IMR-90 (cell line): ENCODE data around the gene MESP2. TPM values are rescaled to one million over a fixed set of nuclear protein-coding genes. Genes with fewer than 3 reads are reported as not detected.

ENCODE experiments used
- ATAC-seq: fragments of 200-7000 bp; cut with Tn5 transposase; 2 replicates; pipeline ENCODE4 v1.9.1; 2020; ENCODE audit warnings: low read depth, mild to moderate bottlenecking, moderate library complexity
- BruUV-seq: library from RNA; stranded (reverse); fragments of 400-500 nt; replicated peaks from 2 replicates; lab custom pipeline; 2021; lab: Mats Ljungman, UMichigan
- CTCF ChIA-PET: fragments of 300-600 bp; formaldehyde crosslinking; extraction: SDS; loops from one replicate; lab custom pipeline; 2021; ENCODE audit warnings: antibody characterized with exemption; lab: Yijun Ruan, JAX
- POLR2A ChIA-PET: fragments of 300-600 bp; sonication (Branson Sonifier 250); formaldehyde crosslinking; loops from one replicate; lab custom pipeline; 2022; ENCODE audit warnings: antibody characterized with exemption; ENCODE audit not compliant: unreplicated experiment; lab: Charles Lee
- DNase-seq: peaks from one replicate; pipeline ENCODE4 v3.0.0; 2013
- H2AFZ ChIP-seq: replicated peaks from 2 replicates; pipeline ENCODE3; 2013; ENCODE audit warnings: low read length, mild to moderate bottlenecking; ENCODE audit not compliant: poor library complexity
- H2AK5ac ChIP-seq: 2 replicates; pipeline ENCODE4 v1.6.1; 2013; ENCODE audit warnings: low read depth, low read length, inconsistent platforms
- H2AK9ac ChIP-seq: replicated peaks from 2 replicates; pipeline ENCODE3; 2013; ENCODE audit warnings: mild to moderate bottlenecking, low read depth, low read length, moderate library complexity; ENCODE audit not compliant: poor library complexity
- H2BK120ac ChIP-seq: 2 replicates; pipeline ENCODE4 v1.6.1; 2013; ENCODE audit warnings: low read depth, low read length, inconsistent platforms
- H2BK15ac ChIP-seq: 3 replicates; pipeline ENCODE4 v1.6.1; 2013; ENCODE audit warnings: low read depth, low read length, inconsistent platforms
- H2BK20ac ChIP-seq: 2 replicates; pipeline ENCODE4 v1.6.1; 2013; ENCODE audit warnings: low read depth, mild to moderate bottlenecking, inconsistent platforms, low read length, moderate library complexity
- H2BK5ac ChIP-seq: 2 replicates; pipeline ENCODE4 v1.6.1; 2013; ENCODE audit warnings: mild to moderate bottlenecking, low read depth, low read length, inconsistent platforms; ENCODE audit not compliant: poor library complexity, severe bottlenecking
- H3K14ac ChIP-seq: replicated peaks from 2 replicates; pipeline ENCODE4 v1.6.1; 2013; ENCODE audit warnings: low read depth, low read length, inconsistent platforms
- H3K18ac ChIP-seq: 2 replicates; pipeline ENCODE4 v1.6.1; 2013; ENCODE audit warnings: low read depth, low read length, control low read depth
- H3K23ac ChIP-seq: 2 replicates; pipeline ENCODE4 v1.6.1; 2013; ENCODE audit warnings: low read depth, low read length, inconsistent platforms
- H3K27ac ChIP-seq: 2 replicates; pipeline ENCODE4 v1.5.1; 2013; ENCODE audit warnings: mild to moderate bottlenecking, control low read depth, low read length; ENCODE audit not compliant: insufficient read depth
- H3K27me3 ChIP-seq: 2 replicates; pipeline ENCODE4 v1.6.1; 2013; ENCODE audit warnings: low read length; ENCODE audit not compliant: control insufficient read depth, insufficient read depth
- H3K36me3 ChIP-seq: 2 replicates; pipeline ENCODE4 v1.6.1; 2013; ENCODE audit warnings: low read length, mixed read lengths; ENCODE audit not compliant: control insufficient read depth, insufficient read depth
- H3K4ac ChIP-seq: 2 replicates; pipeline ENCODE4 v1.6.1; 2013; ENCODE audit warnings: low read depth, low read length, inconsistent platforms
- H3K4me1 ChIP-seq: 2 replicates; pipeline ENCODE4 v1.6.1; 2013; ENCODE audit warnings: low read length, mixed read lengths; ENCODE audit not compliant: control insufficient read depth, insufficient read depth
- H3K4me2 ChIP-seq: 2 replicates; pipeline ENCODE4 v1.6.1; 2013; ENCODE audit warnings: low read depth, mild to moderate bottlenecking, control low read depth, low read length, moderate library complexity
- H3K4me3 ChIP-seq: 2 replicates; pipeline ENCODE4 v1.5.1; 2013; ENCODE audit warnings: low read depth, mild to moderate bottlenecking, control low read depth, low read length, moderate library complexity; ENCODE audit not compliant: insufficient read depth
- H3K56ac ChIP-seq: 2 replicates; pipeline ENCODE4 v1.6.1; 2013; ENCODE audit warnings: low read length, inconsistent platforms; ENCODE audit not compliant: insufficient read depth; ENCODE audit errors: extremely low read depth
- H3K79me1 ChIP-seq, 2 experiments: 2 replicates each; pipeline ENCODE4 v1.6.1; 2013; ENCODE audit warnings: low read length in 2 of 2, inconsistent platforms in 1 of 2, low read depth in 1 of 2
- H3K9ac ChIP-seq: 2 replicates; pipeline ENCODE4 v1.6.1; 2013; ENCODE audit warnings: low read depth, low read length, control low read depth
- H3K9me1 ChIP-seq: 2 replicates; pipeline ENCODE4 v1.6.1; 2013; ENCODE audit warnings: low read length, inconsistent platforms; ENCODE audit not compliant: insufficient read depth
- H3K9me3 ChIP-seq: 2 replicates; pipeline ENCODE4 v1.6.1; 2013; ENCODE audit warnings: low read length; ENCODE audit not compliant: control insufficient read depth, insufficient read depth
- H4K20me1 ChIP-seq: 2 replicates; pipeline ENCODE4 v1.6.1; 2013; ENCODE audit warnings: low read length, inconsistent platforms; ENCODE audit not compliant: insufficient read depth
- H4K5ac ChIP-seq: 2 replicates; pipeline ENCODE4 v1.6.1; 2013; ENCODE audit warnings: mild to moderate bottlenecking, low read depth, low read length, control low read depth
- H4K8ac ChIP-seq, 2 experiments: 2 replicates each; pipeline ENCODE4 v1.6.1; 2013; ENCODE audit warnings: low read depth in 2 of 2, low read length in 2 of 2, control low read depth in 1 of 2, inconsistent platforms in 1 of 2
- H4K91ac ChIP-seq: 2 replicates; pipeline ENCODE4 v1.6.1; 2013; ENCODE audit warnings: low read depth, low read length, inconsistent platforms; ENCODE audit not compliant: insufficient read depth
- CTCF ChIP-seq: conservative IDR thresholded peaks from 2 replicates; pipeline ENCODE4 v1.5.1; 2012; ENCODE audit warnings: mild to moderate bottlenecking, low read depth, low read length, improper control_type of control experiment
- ELK1 ChIP-seq: fragments of 150-350 bp; IDR thresholded peaks from 2 replicates; pipeline ENCODE4 v1.6.1; 2016; ENCODE audit warnings: low read depth, mild to moderate bottlenecking, low read length, moderate library complexity, borderline replicate concordance
- MAZ ChIP-seq: IDR thresholded peaks from 2 replicates; pipeline ENCODE4 v1.6.1; 2012; ENCODE audit warnings: low read depth, mild to moderate bottlenecking, low read length, improper control_type of control experiment, moderate library complexity, borderline replicate concordance
- SMC3 ChIP-seq: fragments of 150-350 bp; IDR thresholded peaks from 2 replicates; pipeline ENCODE4 v1.6.1; 2016; ENCODE audit warnings: low read depth, mild to moderate bottlenecking, antibody characterized with exemption, low read length, moderate library complexity
- WGBS, 2 experiments: methylation state at CpG; one replicate each; pipeline versions ENCODE4 v1.1.5 to v1.1.7; 2013; ENCODE audit warnings: missing lambda C conversion rate in 2 of 2; ENCODE audit not compliant: insufficient read length in 1 of 2; ENCODE audit errors: extremely low coverage in 2 of 2; 5-methylcytosine and 5-hydroxymethylcytosine counted together
- dilution Hi-C: fragments of 300-500 bp; cut with HindIII; formaldehyde crosslinking; loops from one replicate; pipeline ENCODE4 v1.14.3; 2018; ENCODE audit warnings: low sequenced_read_pairs; ENCODE audit not compliant: unreplicated experiment
- in situ Hi-C: fragments of 300-500 bp; cut with MboI; formaldehyde crosslinking; loops from 3 replicates; pipeline ENCODE4 v1.14.3; 2019; ENCODE audit warnings: low sequenced_read_pairs, inconsistent platforms, mixed read lengths
- intact Hi-C: fragments of 100-400 bp; cut with micrococcal nuclease; formaldehyde crosslinking; loops from 2 replicates; pipeline ENCODE4 v1.10.0; 2022
- polyA plus RNA-seq, 3 experiments: library from polyadenylated mRNA; depleted of rRNA; stranded (reverse); fragments of >200 nt; gene quantifications; 2 replicates each; pipeline ENCODE4 v1.2.3, GENCODE V29; 2012; ENCODE audit warnings: low replicate concordance in 1 of 3
- total RNA-seq: library from RNA; depleted of rRNA; stranded (reverse); fragments of >200 nt; gene quantifications from 2 replicates; pipeline ENCODE4 v1.2.3, GENCODE V29; 2012

The MESP2 gene
- total and polyA plus RNA-seq, 2 of the 4 experiments (the other 2 are of a cell fraction) = 0.18 to 0.32 TPM

GRCh38 chr15:89805241-89806209 lies 29.4 kb downstream of the MESP2 start:
- Histone ChIP-seq H2BK15ac (no peak overlapping the region), H2AFZ (peak overlapping the region; percentile 15), H3K79me1 (peaks cover 2 to 27% of the 10 kb centered on the region in 2 experiments; a peak in 3 of 4 replicates), H3K4me1 (peaks cover 14% of the 10 kb centered on the region), H3K18ac (no peak overlapping the region), H2AK9ac (no peak overlapping the region), H2AK5ac (no peak overlapping the region), H3K9ac (no peak overlapping the region), H4K91ac (no peak overlapping the region), H3K4ac (no peak overlapping the region), H3K36me3 (peaks cover 46% of the 10 kb centered on the region), H3K14ac (no peak overlapping the region), H3K9me3 (no peaks in the 10 kb centered on the region), H2BK5ac (no peak overlapping the region), H3K23ac (no peak overlapping the region), H2BK120ac (no peak overlapping the region), H4K5ac (no peak overlapping the region), H3K56ac (no peak overlapping the region), H2BK20ac (no peak overlapping the region), H4K8ac (no peak overlapping the region), H3K9me1 (peaks cover 14% of the 10 kb centered on the region), H3K27ac (no peak overlapping the region), H3K4me2 (no peak overlapping the region), H3K27me3 (no peaks in the 10 kb centered on the region), H3K4me3 (no peak overlapping the region), H4K20me1 (no peaks in the 10 kb centered on the region)
- TF ChIP-seq MAZ (no peak), ELK1 (no peak), CTCF (no peak), SMC3 (no peak)
- ATAC-seq (no peak), DNase-seq (no peak)
- intact Hi-C loops (no loop called here), dilution Hi-C loops (no loop called here), in situ Hi-C loops (no loop called here)
- 86% methylated on average over 11 of the region's 29 CpGs; no CpG with 5 or more reads in 1 of the 2 experiments for WGBS, 2 experiments
- ChIA-PET CTCF (no interaction called here), POLR2A (no interaction called here)
- BruUV-seq = no TSS peak
